Erythroblast (primary cell): ENCODE results near the gene PCDHA2.

Experiments used
- GATA1 ChIP-seq: IDR thresholded peaks from 2 replicates; pipeline ENCODE4 v1.6.1; 2011; ENCODE audit warnings: low read depth, mild to moderate bottlenecking, control low read depth, low read length, moderate library complexity
- POLR2A ChIP-seq: IDR thresholded peaks from 2 replicates; pipeline ENCODE4 v1.6.1; 2011; ENCODE audit warnings: mild to moderate bottlenecking, low read length

GRCh38 chr5:140791089-140791488 is 3.6 kb upstream of the PCDHA2 start:
- TF ChIP-seq POLR2A (no peak), GATA1 (no peak)
